Measurements from ENCODE around the gene SPSB2. TPM values are rescaled to one million over a fixed set of nuclear protein-coding genes. Genes with fewer than 3 reads are reported as not detected.
"Not testable (repeated sequence)": the region's sequence is repeated elsewhere in the genome, so short reads cannot be mapped to it uniquely, and the experiment has no call there.

The SPSB2 gene
- total RNA-seq, 4 donors from 2014 or later = 3.0 to 16.5 (median 7.5) TPM

GRCh38 chr12:6888360-6888759 is 15.3 kb upstream of the SPSB2 start:
- Histone ChIP-seq H3K27me3 (no peaks in the 10 kb centered on the region), H3K4me3 (no peak overlapping the region), H3K9me3 (no peaks in the 10 kb centered on the region), H3K36me3 (peaks cover 12% of the 10 kb centered on the region), H3K27ac (no peak overlapping the region), H3K4me1 (peaks cover 13% of the 10 kb centered on the region)
- TF ChIP-seq POLR2AphosphoS5 (IDR thresholded peaks at IDR 0.05) = no peak
- TF ChIP-seq POLR2A (IDR thresholded peaks at IDR 0.05) = no peak
- TF ChIP-seq EP300 (IDR thresholded peaks at IDR 0.05) = no peak
- TF ChIP-seq, protein P1, sequence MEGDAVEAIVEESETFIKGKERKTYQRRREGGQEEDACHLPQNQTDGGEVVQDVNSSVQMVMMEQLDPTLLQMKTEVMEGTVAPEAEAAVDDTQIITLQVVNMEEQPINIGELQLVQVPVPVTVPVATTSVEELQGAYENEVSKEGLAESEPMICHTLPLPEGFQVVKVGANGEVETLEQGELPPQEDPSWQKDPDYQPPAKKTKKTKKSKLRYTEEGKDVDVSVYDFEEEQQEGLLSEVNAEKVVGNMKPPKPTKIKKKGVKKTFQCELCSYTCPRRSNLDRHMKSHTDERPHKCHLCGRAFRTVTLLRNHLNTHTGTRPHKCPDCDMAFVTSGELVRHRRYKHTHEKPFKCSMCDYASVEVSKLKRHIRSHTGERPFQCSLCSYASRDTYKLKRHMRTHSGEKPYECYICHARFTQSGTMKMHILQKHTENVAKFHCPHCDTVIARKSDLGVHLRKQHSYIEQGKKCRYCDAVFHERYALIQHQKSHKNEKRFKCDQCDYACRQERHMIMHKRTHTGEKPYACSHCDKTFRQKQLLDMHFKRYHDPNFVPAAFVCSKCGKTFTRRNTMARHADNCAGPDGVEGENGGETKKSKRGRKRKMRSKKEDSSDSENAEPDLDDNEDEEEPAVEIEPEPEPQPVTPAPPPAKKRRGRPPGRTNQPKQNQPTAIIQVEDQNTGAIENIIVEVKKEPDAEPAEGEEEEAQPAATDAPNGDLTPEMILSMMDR (IDR thresholded peaks at IDR 0.05) = no peak
- DNase-seq (ENCODE audit: low spot score in 2 of 2) = no peak
- WGBS = 88% methylated on average over 2 of the region's 2 CpGs

DNA sequence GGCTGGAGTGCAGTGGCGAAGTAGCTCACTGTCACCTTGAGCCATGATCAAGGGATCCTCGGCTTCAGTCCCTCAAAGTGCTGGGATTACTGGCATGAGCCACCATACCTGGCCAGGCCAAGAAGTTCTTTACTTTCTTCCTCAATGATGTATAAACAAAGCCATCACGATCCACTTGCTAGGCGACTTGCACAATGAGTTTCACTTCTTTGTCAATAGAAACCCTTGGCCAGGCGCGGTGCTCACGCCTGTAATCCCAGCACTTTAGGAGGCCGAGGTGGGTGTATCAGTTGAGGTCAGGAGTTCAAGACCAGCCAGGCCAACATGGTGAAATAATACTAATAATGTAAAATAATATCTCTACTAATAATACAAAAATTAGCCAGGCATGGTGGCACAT is 14.4 kb upstream of the SPSB2 start:
- H3K36me3 ChIP-seq = peaks cover 12% of the 10 kb centered on the region
- peaks cover 13% of the 10 kb centered on the region for H3K4me1 ChIP-seq
- H3K27me3 ChIP-seq = no peaks in the 10 kb centered on the region
- no peak overlapping the region for H3K27ac ChIP-seq
- H3K9me3 ChIP-seq = no peaks in the 10 kb centered on the region
- DNase-seq (ENCODE audit: low spot score in 2 of 2) = no peak
- no peak overlapping the region for H3K4me3 ChIP-seq
- TF ChIP-seq POLR2A (IDR thresholded peaks at IDR 0.05) = no peak
- TF ChIP-seq, protein P1 (IDR thresholded peaks at IDR 0.05) = no peak
- TF ChIP-seq POLR2AphosphoS5 (IDR thresholded peaks at IDR 0.05) = no peak
- no peak for TF ChIP-seq EP300 (IDR thresholded peaks at IDR 0.05)
- 85% methylated on average over 8 of the region's 8 CpGs for WGBS

- H3K27me3 ChIP-seq; H3K4me3 ChIP-seq; H3K27ac ChIP-seq; DNase-seq (ENCODE audit: low spot score in 2 of 2); H3K4me1 ChIP-seq; H3K9me3 ChIP-seq: not testable (repeated sequence)
- 73% methylated on average over 13 of the region's 15 CpGs for WGBS
- peaks cover 12% of the 10 kb centered on the region for H3K36me3 ChIP-seq
Measured at GRCh38 chr12:6886206-6886999, 13.3 kb upstream of the SPSB2 start.

DNA sequence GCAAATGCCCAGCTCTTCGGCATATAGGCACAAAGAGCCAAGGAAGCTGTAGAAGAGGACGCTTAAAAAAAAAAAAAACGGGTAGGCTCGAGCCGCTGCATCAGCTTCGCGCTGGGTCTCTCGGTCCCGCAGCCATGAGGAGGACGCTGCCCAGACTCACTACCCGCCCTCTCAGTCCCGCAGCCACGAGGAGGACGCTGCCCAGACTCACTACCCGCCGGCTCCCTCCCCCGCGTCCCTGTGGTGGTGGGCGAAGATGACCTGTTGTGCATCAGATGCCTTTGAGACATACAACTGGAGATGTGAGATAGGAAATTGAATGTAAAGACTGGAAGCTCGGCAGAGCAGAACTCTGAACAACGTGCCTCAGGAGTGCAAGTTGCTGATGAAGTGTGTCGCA is 11.4 kb upstream of the SPSB2 start:
- H3K27ac ChIP-seq = no peak overlapping the region
- no peaks in the 10 kb centered on the region for H3K9me3 ChIP-seq
- TF ChIP-seq, protein P1 (IDR thresholded peaks at IDR 0.05) = no peak
- TF ChIP-seq EP300 (IDR thresholded peaks at IDR 0.05) (no peak), POLR2AphosphoS5 (IDR thresholded peaks at IDR 0.05) (no peak), POLR2A (IDR thresholded peaks at IDR 0.05) (no peak)
- 77% methylated on average over 22 of the region's 22 CpGs for WGBS
- no peaks in the 10 kb centered on the region for H3K4me1 ChIP-seq
- no peaks in the 10 kb centered on the region for H3K27me3 ChIP-seq
- H3K4me3 ChIP-seq = no peak overlapping the region
- no peak for DNase-seq (ENCODE audit: low spot score in 2 of 2)
- H3K36me3 ChIP-seq = peaks cover 12% of the 10 kb centered on the region

GRCh38 chr12:6883683-6884082 is 10.6 kb upstream of the SPSB2 start:
- no peak for DNase-seq (ENCODE audit: low spot score in 2 of 2)
- peaks cover 12% of the 10 kb centered on the region for H3K36me3 ChIP-seq
- no peak overlapping the region for H3K27ac ChIP-seq
- H3K4me3 ChIP-seq = no peak overlapping the region
- WGBS = 91% methylated on average over 10 of the region's 11 CpGs
- H3K27me3 ChIP-seq = no peaks in the 10 kb centered on the region
- no peaks in the 10 kb centered on the region for H3K4me1 ChIP-seq
- H3K9me3 ChIP-seq = no peaks in the 10 kb centered on the region
- no peak for TF ChIP-seq EP300 (IDR thresholded peaks at IDR 0.05)
- TF ChIP-seq POLR2A (IDR thresholded peaks at IDR 0.05) = no peak
- TF ChIP-seq, protein P1 (IDR thresholded peaks at IDR 0.05) = no peak
- no peak for TF ChIP-seq POLR2AphosphoS5 (IDR thresholded peaks at IDR 0.05)

Data from suprapubic skin (tissue), 4 donors.